GM12872 (cell line): Measurements from ENCODE around the gene EVC2.

Source experiments
- TF ChIP-seq, protein P1 (sequence below): IDR thresholded peaks from 3 replicates; pipeline ENCODE4 v1.5.1; 2011; ENCODE audit warnings: low read depth, mild to moderate bottlenecking, low read length, moderate library complexity; ENCODE audit not compliant: insufficient read depth

EVC2 gene

DNA sequence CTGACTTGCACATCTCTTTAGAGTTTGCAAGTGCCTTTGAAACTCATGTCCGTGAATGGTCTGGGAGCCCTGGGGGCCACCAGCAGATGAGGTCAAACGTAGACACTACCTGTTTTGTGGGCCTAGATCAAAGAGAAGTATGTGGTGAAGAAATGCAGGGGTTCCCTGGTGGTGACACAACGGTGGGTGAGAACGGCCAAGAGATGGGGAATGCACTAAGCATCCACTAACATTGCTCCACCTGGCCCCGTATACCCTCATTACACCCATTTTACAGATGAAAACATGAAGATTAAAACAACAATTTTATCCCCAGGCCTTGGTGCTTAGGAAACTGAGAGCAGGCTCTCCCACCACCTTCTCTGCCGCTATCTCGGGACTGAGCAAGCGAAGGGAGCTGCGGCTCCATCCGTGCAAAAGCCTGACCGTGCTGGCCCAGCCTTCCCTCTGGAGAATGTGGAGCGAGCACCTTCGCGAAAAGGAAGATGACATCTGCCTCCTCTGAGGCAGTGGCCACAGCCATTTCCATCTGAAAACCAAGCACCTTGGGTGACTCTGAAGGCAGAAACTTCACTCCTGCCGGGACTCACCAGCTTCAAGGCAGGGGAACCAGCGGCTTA, 91.9 kb downstream of the EVC2 start:
- TF ChIP-seq, protein P1, sequence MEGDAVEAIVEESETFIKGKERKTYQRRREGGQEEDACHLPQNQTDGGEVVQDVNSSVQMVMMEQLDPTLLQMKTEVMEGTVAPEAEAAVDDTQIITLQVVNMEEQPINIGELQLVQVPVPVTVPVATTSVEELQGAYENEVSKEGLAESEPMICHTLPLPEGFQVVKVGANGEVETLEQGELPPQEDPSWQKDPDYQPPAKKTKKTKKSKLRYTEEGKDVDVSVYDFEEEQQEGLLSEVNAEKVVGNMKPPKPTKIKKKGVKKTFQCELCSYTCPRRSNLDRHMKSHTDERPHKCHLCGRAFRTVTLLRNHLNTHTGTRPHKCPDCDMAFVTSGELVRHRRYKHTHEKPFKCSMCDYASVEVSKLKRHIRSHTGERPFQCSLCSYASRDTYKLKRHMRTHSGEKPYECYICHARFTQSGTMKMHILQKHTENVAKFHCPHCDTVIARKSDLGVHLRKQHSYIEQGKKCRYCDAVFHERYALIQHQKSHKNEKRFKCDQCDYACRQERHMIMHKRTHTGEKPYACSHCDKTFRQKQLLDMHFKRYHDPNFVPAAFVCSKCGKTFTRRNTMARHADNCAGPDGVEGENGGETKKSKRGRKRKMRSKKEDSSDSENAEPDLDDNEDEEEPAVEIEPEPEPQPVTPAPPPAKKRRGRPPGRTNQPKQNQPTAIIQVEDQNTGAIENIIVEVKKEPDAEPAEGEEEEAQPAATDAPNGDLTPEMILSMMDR: no peak

DNA sequence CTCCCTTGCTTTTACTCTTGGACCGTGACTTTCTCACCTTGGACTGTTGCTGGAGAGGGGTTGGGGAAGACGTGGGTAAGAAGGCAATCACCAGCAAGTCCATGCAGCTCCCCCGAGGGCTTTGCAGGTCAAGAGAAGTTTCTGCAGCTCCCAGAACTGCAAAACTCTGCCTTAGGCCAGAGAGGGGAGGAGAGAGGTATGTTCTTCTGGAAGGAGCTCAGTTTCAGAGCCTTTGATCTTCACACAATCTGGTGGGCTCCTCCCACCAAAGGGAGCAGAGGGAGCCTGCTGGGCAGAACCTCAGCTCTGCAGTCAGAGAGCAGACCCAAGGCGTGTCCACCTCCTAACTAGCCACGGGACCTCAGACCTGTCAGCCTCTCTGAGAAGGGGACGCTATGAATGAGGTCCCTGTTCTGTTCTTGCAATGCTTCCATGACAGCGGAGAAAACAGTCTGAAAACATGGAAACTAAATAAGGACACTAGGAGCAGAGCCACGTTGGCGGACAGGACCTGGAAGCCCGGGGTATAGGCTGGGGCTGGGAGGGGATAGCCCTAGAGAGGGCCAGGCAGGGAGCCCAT, 92.8 kb downstream of the EVC2 start:
- TF ChIP-seq, protein P1: no peak

DNA sequence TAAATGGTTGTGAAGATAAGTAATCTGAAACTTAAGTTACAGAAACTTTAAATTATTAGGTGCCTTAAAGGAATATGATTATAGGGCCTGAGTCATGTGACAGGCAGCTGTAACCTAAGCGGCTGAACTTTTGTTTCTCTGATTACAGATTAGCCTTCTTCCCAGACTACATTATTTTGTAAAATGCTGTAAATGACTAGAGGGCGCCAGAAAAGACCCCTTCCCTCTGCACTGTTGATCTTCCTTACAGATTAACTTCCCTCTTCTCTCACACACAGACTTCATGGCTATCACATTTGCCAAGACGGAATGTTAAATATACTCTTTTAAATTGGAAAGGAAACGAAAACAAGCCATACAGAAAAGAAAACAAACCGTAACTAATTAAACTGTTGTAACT, 96.6 kb downstream of the EVC2 start:
- TF ChIP-seq, protein P1: no peak

DNA sequence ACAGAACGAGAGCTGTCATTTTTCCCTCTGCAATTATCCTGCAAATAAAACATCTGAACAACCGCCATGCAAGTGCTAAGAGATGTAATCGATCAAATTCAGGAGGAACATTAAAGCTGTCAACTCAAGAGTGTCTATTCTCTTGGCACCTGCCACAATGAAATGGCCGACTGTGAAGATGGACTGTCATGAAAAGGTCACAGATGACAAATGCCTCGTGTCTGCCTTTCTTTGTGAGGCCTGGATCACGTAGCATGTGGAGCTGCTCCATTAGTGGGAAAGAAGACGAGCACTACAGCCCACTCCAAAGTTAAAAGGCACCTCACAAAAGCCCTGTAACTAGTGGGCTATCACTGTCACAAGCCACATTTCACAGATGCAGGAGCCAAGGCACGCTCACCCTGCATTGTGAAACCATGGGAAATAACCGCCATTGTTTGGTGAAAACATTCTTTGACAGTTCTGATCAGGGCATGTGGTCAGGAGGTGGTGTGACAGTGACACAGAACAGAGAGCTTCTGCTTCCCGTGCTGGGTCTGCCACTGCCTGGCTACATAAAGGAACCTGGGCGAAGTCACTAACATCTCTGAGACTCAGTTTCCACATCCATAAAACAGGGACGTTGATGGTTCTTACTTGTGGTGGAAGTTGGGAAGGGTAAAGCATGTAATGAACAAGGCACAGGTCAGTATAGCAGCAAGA, 98.9 kb downstream of the EVC2 start:
- TF ChIP-seq, protein P1: no peak

DNA sequence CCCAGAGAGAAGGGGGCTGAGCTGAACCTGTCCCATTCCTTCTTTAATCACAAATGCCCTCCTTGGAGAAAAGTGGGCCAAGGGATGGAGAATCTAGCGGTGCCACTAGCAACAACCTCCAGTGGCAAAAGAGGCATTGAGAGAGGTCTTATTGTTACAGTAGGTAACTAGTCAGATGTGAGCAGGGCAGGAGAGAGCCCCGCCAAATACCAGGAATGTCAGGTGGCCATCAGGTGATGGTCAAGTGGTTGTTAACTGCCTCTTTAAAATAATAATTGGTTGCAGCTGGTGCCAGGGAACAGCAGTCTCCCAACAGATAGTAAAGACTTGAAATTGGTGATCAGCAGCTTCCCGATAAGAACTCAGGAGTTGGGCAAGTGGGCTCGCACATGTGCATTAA, 116.1 kb downstream of the EVC2 start:
- TF ChIP-seq, protein P1: no peak

DNA sequence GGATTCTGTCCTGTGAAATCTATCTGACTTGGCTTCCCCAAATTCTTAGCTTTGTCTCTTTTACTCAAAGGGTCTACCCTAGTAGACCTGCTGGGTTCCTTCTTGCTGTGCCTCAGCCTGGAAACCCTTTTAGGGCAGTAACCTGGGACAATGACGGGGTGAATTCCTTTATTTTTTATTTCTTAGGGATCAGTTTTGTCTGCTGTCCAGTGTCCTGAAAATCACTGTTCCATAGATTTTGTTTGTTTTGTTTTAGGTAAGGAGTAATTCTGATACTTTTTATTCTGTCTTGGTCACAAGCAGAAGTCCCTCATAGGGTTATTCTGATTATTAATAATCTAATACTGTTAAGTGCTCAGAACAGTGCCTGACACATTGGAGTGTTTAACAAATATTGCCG, 118.9 kb downstream of the EVC2 start:
- TF ChIP-seq, protein P1: no peak

DNA sequence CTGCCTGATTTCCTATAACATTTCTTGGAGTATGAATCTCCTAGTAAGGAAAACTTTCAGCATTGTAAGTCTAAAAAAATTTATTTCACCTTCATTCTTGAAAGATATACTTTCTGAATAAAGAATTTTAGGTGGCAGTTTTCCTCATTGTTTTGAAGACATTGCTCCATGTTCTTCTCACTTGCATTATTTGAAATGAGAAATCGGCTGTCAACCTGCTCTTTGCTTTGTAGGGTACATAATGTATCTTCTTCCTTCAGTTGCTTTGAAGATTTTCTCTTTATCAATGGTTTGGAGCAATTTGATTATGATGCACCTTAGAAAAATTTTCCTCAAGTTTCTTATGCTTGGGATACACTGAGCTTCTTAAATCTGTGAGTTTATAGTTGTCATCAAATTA, 120.3 kb downstream of the EVC2 start:
- TF ChIP-seq, protein P1: no peak
